ENCODE results near the gene DPF3. TPM values are rescaled to one million over a fixed set of nuclear protein-coding genes. Genes with fewer than 3 reads are reported as not detected.

DPF3 gene
- total RNA-seq, 3 donors from 2014 or later (not counting 1 experiment from before 2014, with no cell fraction given) = 1.4 to 1.8 (median 1.4) TPM

GRCh38 chr14:72880164-72880563 lies 13.7 kb downstream of the DPF3 start:
- ATAC-seq = no peak
- H3K27ac ChIP-seq (ENCODE audit: low read length) = no peak overlapping the region
- Mint-ChIP-seq H3K27me3 (ENCODE audit: low read depth in 2 of 2) (peaks cover 14 to 19% of the 10 kb centered on the region in 2 donors), H3K4me1 (peaks cover 23 to 35% of the 10 kb centered on the region in 2 donors), H3K9me3 (no peaks in the 10 kb centered on the region), H3K27ac (no peak overlapping the region), H3K36me3 (no peaks in the 10 kb centered on the region), H3K4me3 (no peak overlapping the region)
- DNase-seq = no peak
- H3K36me3 ChIP-seq (ENCODE audit: control insufficient read depth, insufficient read depth, low read length) = no peaks in the 10 kb centered on the region
- H3K27me3 ChIP-seq (ENCODE audit: control insufficient read depth, insufficient read depth, low read length) = no peaks in the 10 kb centered on the region
- H3K4me3 ChIP-seq (ENCODE audit: low read length) = no peak overlapping the region
- 89% methylated on average over 2 of the region's 2 CpGs for WGBS (ENCODE audit: insufficient coverage)
- TF ChIP-seq CTCF (IDR thresholded peaks at IDR 0.05) = no peak
- H3K9me3 ChIP-seq (ENCODE audit: control insufficient read depth, insufficient read depth, low read length) = no peaks in the 10 kb centered on the region
- H3K4me1 ChIP-seq (ENCODE audit: control insufficient read depth, insufficient read depth, low read length) = peaks cover 32% of the 10 kb centered on the region
- intact Hi-C loops (cut with micrococcal nuclease) = no loop called here

- Histone ChIP-seq H3K27me3 (ENCODE audit: control insufficient read depth, insufficient read depth, low read length) (no peaks in the 10 kb centered on the region), H3K4me3 (ENCODE audit: low read length) (no peak overlapping the region), H3K9me3 (ENCODE audit: control insufficient read depth, insufficient read depth, low read length) (no peaks in the 10 kb centered on the region), H3K4me1 (ENCODE audit: control insufficient read depth, insufficient read depth, low read length) (peaks cover 30% of the 10 kb centered on the region), H3K36me3 (ENCODE audit: control insufficient read depth, insufficient read depth, low read length) (no peaks in the 10 kb centered on the region), H3K27ac (ENCODE audit: low read length) (no peak overlapping the region)
- ATAC-seq (no peak), DNase-seq (no peak)
- Mint-ChIP-seq H3K9me3 (no peaks in the 10 kb centered on the region), H3K27me3 (ENCODE audit: low read depth in 2 of 2) (peaks cover 16 to 19% of the 10 kb centered on the region in 2 donors), H3K27ac (no peak overlapping the region), H3K36me3 (no peaks in the 10 kb centered on the region), H3K4me3 (no peak overlapping the region), H3K4me1 (peaks cover 21 to 35% of the 10 kb centered on the region in 2 donors)
- no peak for TF ChIP-seq CTCF (IDR thresholded peaks at IDR 0.05)
- intact Hi-C loops (cut with micrococcal nuclease) = no loop called here
- 77% methylated on average over 6 of the region's 6 CpGs for whole genome bisulfite sequencing (ENCODE audit: insufficient coverage)
These were observed 14.5 kb downstream of the DPF3 start for GRCh38 chr14:72879431-72879830.

- ATAC-seq (no peak), DNase-seq (no peak)
- Mint-ChIP-seq H3K27me3 (ENCODE audit: low read depth in 2 of 2) (peaks cover 19% of the 10 kb centered on the region in 2 donors), H3K36me3 (no peaks in the 10 kb centered on the region), H3K9me3 (no peaks in the 10 kb centered on the region), H3K27ac (no peak overlapping the region), H3K4me1 (peaks cover 15 to 30% of the 10 kb centered on the region in 2 donors), H3K4me3 (no peak overlapping the region)
- H3K27ac ChIP-seq (ENCODE audit: low read length) = no peak overlapping the region
- H3K27me3 ChIP-seq (ENCODE audit: control insufficient read depth, insufficient read depth, low read length) = no peaks in the 10 kb centered on the region
- H3K4me3 ChIP-seq (ENCODE audit: low read length) = no peak overlapping the region
- H3K36me3 ChIP-seq (ENCODE audit: control insufficient read depth, insufficient read depth, low read length) = no peaks in the 10 kb centered on the region
- 97% methylated on average over 5 of the region's 5 CpGs for WGBS (ENCODE audit: insufficient coverage)
- intact Hi-C loops (cut with micrococcal nuclease) = no loop called here
- no peaks in the 10 kb centered on the region for H3K9me3 ChIP-seq (ENCODE audit: control insufficient read depth, insufficient read depth, low read length)
- TF ChIP-seq CTCF (IDR thresholded peaks at IDR 0.05) = no peak
- peaks cover 23% of the 10 kb centered on the region for H3K4me1 ChIP-seq (ENCODE audit: control insufficient read depth, insufficient read depth, low read length)
These were observed 15.2 kb downstream of the DPF3 start for GRCh38 chr14:72878746-72879145.

GRCh38 chr14:72876710-72877063 lies 17.2 kb downstream of the DPF3 start:
- 73% methylated on average over 4 of the region's 4 CpGs for WGBS (ENCODE audit: insufficient coverage)

More at GRCh38 chr14:72876710-72877063, 17.2 kb downstream of the DPF3 start:
- H3K27me3 ChIP-seq (ENCODE audit: control insufficient read depth, insufficient read depth, low read length) = no peaks in the 10 kb centered on the region
- Mint-ChIP-seq H3K36me3 (peaks cover 6% of the 10 kb centered on the region), H3K27ac (no peak overlapping the region), H3K9me3 (no peaks in the 10 kb centered on the region), H3K27me3 (ENCODE audit: low read depth in 2 of 2) (peaks cover 10 to 19% of the 10 kb centered on the region in 2 donors), H3K4me3 (no peak overlapping the region), H3K4me1 (peaks cover 0 to 19% of the 10 kb centered on the region in 2 donors)
- peaks cover 12% of the 10 kb centered on the region for H3K4me1 ChIP-seq (ENCODE audit: control insufficient read depth, insufficient read depth, low read length)
- peaks cover 4% of the 10 kb centered on the region for H3K9me3 ChIP-seq (ENCODE audit: control insufficient read depth, insufficient read depth, low read length)
- no peak overlapping the region for H3K27ac ChIP-seq (ENCODE audit: low read length)
- intact Hi-C loops (cut with micrococcal nuclease) = no loop called here
- no peaks in the 10 kb centered on the region for H3K36me3 ChIP-seq (ENCODE audit: control insufficient read depth, insufficient read depth, low read length)
- H3K4me3 ChIP-seq (ENCODE audit: low read length) = no peak overlapping the region
- ATAC-seq = no peak
- no peak for DNase-seq
- no peak for TF ChIP-seq CTCF (IDR thresholded peaks at IDR 0.05)
